Hindlimb muscle (tissue), 1 donor: ENCODE results near the gene KLHDC10. TPM values are rescaled to one million over a fixed set of nuclear protein-coding genes. Genes with fewer than 3 reads are reported as not detected.
"Not testable (repeated sequence)": the region's sequence is repeated elsewhere in the genome, so short reads cannot be mapped to it uniquely, and the experiment has no call there.

Source experiments
- DNase-seq: peaks from one replicate; pipeline ENCODE4 v3.0.0-alpha.2; 2013
- polyA plus RNA-seq: library from polyadenylated mRNA; unstranded; fragments of 120-200 nt; gene quantifications from one replicate; pipeline ENCODE4 v1.2.1, GENCODE V29; 2013; ENCODE audit not compliant: insufficient read length

The KLHDC10 gene
- polyA plus RNA-seq, 1 donor: 43.9 TPM

GRCh38 chr7:130142654-130143333 lies 72.5 kb downstream of the KLHDC10 start:
- no peak for DNase-seq

GRCh38 chr7:130143334-130143732 lies 73.0 kb downstream of the KLHDC10 start:
- no peak for DNase-seq

- no peak for DNase-seq
These were observed 73.6 kb downstream of the KLHDC10 start for GRCh38 chr7:130143986-130144311.

- DNase-seq: no peak
These were observed 74.2 kb downstream of the KLHDC10 start for GRCh38 chr7:130144312-130145171.

GRCh38 chr7:130145424-130146100 lies 75.2 kb downstream of the KLHDC10 start:
- DNase-seq: no peak

GRCh38 chr7:130146142-130146541 lies 75.8 kb downstream of the KLHDC10 start:
- DNase-seq: not testable (repeated sequence)

- DNase-seq: no peak
These were observed 76.5 kb downstream of the KLHDC10 start for GRCh38 chr7:130146693-130147405.

- no peak for DNase-seq
These were observed 77.5 kb downstream of the KLHDC10 start for GRCh38 chr7:130147710-130148325.

GRCh38 chr7:130148561-130148960 lies 78.2 kb downstream of the KLHDC10 start:
- DNase-seq: no peak

- DNase-seq: no peak
These were observed 79.2 kb downstream of the KLHDC10 start for GRCh38 chr7:130149281-130150139.

GRCh38 chr7:130150587-130150986 lies 80.3 kb downstream of the KLHDC10 start:
- DNase-seq: no peak

- DNase-seq: no peak
These were observed 81.5 kb downstream of the KLHDC10 start for GRCh38 chr7:130151591-130152492.

GRCh38 chr7:130152493-130153210 lies 82.3 kb downstream of the KLHDC10 start:
- DNase-seq: peak; percentile 49

- no peak for DNase-seq
These were observed 83.0 kb downstream of the KLHDC10 start for GRCh38 chr7:130153211-130153908.

GRCh38 chr7:130154131-130154500 lies 83.8 kb downstream of the KLHDC10 start:
- DNase-seq: no peak

GRCh38 chr7:130154501-130155317 lies 84.4 kb downstream of the KLHDC10 start:
- DNase-seq: peak; percentile 58

- no peak for DNase-seq
These were observed 85.8 kb downstream of the KLHDC10 start for GRCh38 chr7:130156140-130156539.

GRCh38 chr7:130157700-130158099 lies 87.4 kb downstream of the KLHDC10 start:
- no peak for DNase-seq
